PFSK-1 (cell line): ENCODE results near the gene SERP2.

ENCODE experiments used
- FOXP2 ChIP-seq: optimal IDR thresholded peaks from 2 replicates; pipeline ENCODE3; 2011; ENCODE audit warnings: borderline replicate concordance, control low read depth, inconsistent platforms; ENCODE audit not compliant: insufficient read depth; ENCODE audit errors: extremely low read length, extremely low read depth
- POLR2AphosphoS5 ChIP-seq: IDR thresholded peaks from 2 replicates; pipeline ENCODE4 v1.6.1; 2012; ENCODE audit warnings: low read depth, mild to moderate bottlenecking, control low read depth, low read length, moderate library complexity
- REST ChIP-seq, 2 experiments: IDR thresholded peaks; 2 replicates each; pipeline versions ENCODE4 v1.6.1 to v1.8.0; 2011 to 2012; ENCODE audit warnings: low read depth in 2 of 2, low read length in 2 of 2, control low read depth in 1 of 2, inconsistent platforms in 1 of 2, mild to moderate bottlenecking in 1 of 2, moderate library complexity in 1 of 2; ENCODE audit not compliant: insufficient read depth in 1 of 2
- SIN3A ChIP-seq: IDR thresholded peaks from 2 replicates; pipeline ENCODE4 v1.6.1; 2012; ENCODE audit warnings: mild to moderate bottlenecking, low read length, moderate library complexity, borderline replicate concordance; ENCODE audit not compliant: insufficient read depth
- TAF1 ChIP-seq: IDR thresholded peaks from 2 replicates; pipeline ENCODE4 v1.6.1; 2012; ENCODE audit warnings: low read length, control low read depth, borderline replicate concordance; ENCODE audit not compliant: insufficient read depth

The SERP2 gene

GRCh38 chr13:44333950-44334655, 39.5 kb upstream of the SERP2 start:
- TF ChIP-seq POLR2AphosphoS5 = no peak
- no peak for TF ChIP-seq TAF1
- no peak for TF ChIP-seq REST (IDR thresholded peaks at IDR 0.05; ENCODE audit: insufficient read depth in 1 of 2, low read depth in 2 of 2, low read length in 2 of 2)
- TF ChIP-seq SIN3A = no peak
- no peak for TF ChIP-seq FOXP2

- no peak for TF ChIP-seq POLR2AphosphoS5
- TF ChIP-seq SIN3A = no peak
- no peak for TF ChIP-seq FOXP2
- TF ChIP-seq REST (IDR thresholded peaks at IDR 0.05; ENCODE audit: insufficient read depth in 1 of 2, low read depth in 2 of 2, low read length in 2 of 2) = no peak
- no peak for TF ChIP-seq TAF1
Measured at GRCh38 chr13:44334751-44335150, 38.9 kb upstream of the SERP2 start.

DNA sequence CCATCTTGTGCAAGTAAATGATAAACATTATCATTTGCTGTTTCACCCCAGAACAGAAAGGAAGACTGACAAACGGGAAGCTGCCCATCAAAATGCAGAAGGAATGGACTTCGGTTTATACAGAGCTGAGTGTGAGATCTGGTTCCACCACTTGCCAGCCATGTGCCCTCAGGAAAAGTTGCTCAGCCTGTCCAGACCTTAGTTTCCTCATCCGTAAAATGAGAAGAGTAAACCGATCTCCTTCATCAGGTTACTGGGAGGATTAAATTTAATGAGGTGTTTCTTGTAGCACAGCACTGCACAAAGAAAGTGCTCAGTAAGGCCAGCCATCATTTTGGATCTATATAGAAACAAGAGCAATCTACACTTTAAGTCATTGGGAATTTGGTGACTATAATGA, 36.7 kb upstream of the SERP2 start:
- TF ChIP-seq FOXP2 = no peak

GRCh38 chr13:44337581-44337980, 36.0 kb upstream of the SERP2 start:
- TF ChIP-seq TAF1 = no peak
- no peak for TF ChIP-seq FOXP2
- no peak for TF ChIP-seq REST (IDR thresholded peaks at IDR 0.05; ENCODE audit: insufficient read depth in 1 of 2, low read depth in 2 of 2, low read length in 2 of 2)
- TF ChIP-seq POLR2AphosphoS5 = no peak
- no peak for TF ChIP-seq SIN3A

- no peak for TF ChIP-seq TAF1
- no peak for TF ChIP-seq POLR2AphosphoS5
- no peak for TF ChIP-seq FOXP2
- TF ChIP-seq REST (IDR thresholded peaks at IDR 0.05; ENCODE audit: insufficient read depth in 1 of 2, low read depth in 2 of 2, low read length in 2 of 2) = no peak
- TF ChIP-seq SIN3A = no peak
Measured at GRCh38 chr13:44340508-44340907, 33.1 kb upstream of the SERP2 start.

GRCh38 chr13:44342741-44343140, 30.9 kb upstream of the SERP2 start:
- TF ChIP-seq POLR2AphosphoS5 (no peak), FOXP2 (no peak), TAF1 (no peak), SIN3A (no peak), REST (IDR thresholded peaks at IDR 0.05; ENCODE audit: insufficient read depth in 1 of 2, low read depth in 2 of 2, low read length in 2 of 2) (no peak)
